ENCODE data around the gene EIF3I. TPM values are rescaled to one million over a fixed set of nuclear protein-coding genes. Genes with fewer than 3 reads are reported as not detected.

EIF3I gene
- total and polyA plus RNA-seq, 2 of the 13 experiments (the other 11 are each of a cell fraction or from before 2014, with no cell fraction given) = 210 to 223 TPM

GRCh38 chr1:32247983-32248889 lies 26.0 kb downstream of the EIF3I start (continued):
- TF ChIP-seq MLXIP (CRISPR knock-in tag; IDR thresholded peaks at IDR 0.05; ENCODE audit: borderline replicate concordance) (no peak), KLF11 (CRISPR knock-in tag; IDR thresholded peaks at IDR 0.05) (no peak), CEBPG (CRISPR knock-in tag; IDR thresholded peaks at IDR 0.05) (peak; percentile 35), EZH2 (conservative IDR thresholded peaks at IDR 0.05; ENCODE audit: low read depth, low read length) (no peak), PRDM4 (CRISPR knock-in tag; IDR thresholded peaks at IDR 0.05; ENCODE audit: borderline replicate concordance) (no peak), CBFB (CRISPR knock-in tag; IDR thresholded peaks at IDR 0.05) (no peak), PHF20 (CRISPR knock-in tag; IDR thresholded peaks at IDR 0.05) (no peak), NKX3-1 (CRISPR knock-in tag; IDR thresholded peaks at IDR 0.05) (no peak), HMG20B (CRISPR knock-in tag; conservative IDR thresholded peaks at IDR 0.05) (0 out of 2 replicates have a peak, but pooled peaks have one; percentile 32), PRPF4 (IDR thresholded peaks at IDR 0.05; ENCODE audit: low read depth, low read length, poor library complexity, severe bottlenecking) (no peak), AKNA (CRISPR knock-in tag; IDR thresholded peaks at IDR 0.05; ENCODE audit: borderline replicate concordance) (no peak), ZNF574 (CRISPR knock-in tag; IDR thresholded peaks at IDR 0.05) (peak; percentile 69)

Data from HepG2 (cell line).